Right renal cortex interstitium (tissue), 3 donors: ENCODE data around the gene RIPK4. TPM values are rescaled to one million over a fixed set of nuclear protein-coding genes. Genes with fewer than 3 reads are reported as not detected.

Source experiments
- DNase-seq, 3 donors: peaks; one replicate each; pipeline ENCODE4 v3.0.0-alpha.2; 2013; ENCODE audit warnings: low read depth in 3 of 3, low spot score in 2 of 3
- polyA plus RNA-seq, 3 donors: library from polyadenylated mRNA; unstranded; fragments of 120-200 nt; gene quantifications; one replicate each; pipeline ENCODE4 v1.2.1, GENCODE V29; 2013; ENCODE audit not compliant: insufficient read length in 3 of 3

The RIPK4 gene
- polyA plus RNA-seq, 3 donors: 15.8 to 18.7 (median 15.9) TPM

DNA sequence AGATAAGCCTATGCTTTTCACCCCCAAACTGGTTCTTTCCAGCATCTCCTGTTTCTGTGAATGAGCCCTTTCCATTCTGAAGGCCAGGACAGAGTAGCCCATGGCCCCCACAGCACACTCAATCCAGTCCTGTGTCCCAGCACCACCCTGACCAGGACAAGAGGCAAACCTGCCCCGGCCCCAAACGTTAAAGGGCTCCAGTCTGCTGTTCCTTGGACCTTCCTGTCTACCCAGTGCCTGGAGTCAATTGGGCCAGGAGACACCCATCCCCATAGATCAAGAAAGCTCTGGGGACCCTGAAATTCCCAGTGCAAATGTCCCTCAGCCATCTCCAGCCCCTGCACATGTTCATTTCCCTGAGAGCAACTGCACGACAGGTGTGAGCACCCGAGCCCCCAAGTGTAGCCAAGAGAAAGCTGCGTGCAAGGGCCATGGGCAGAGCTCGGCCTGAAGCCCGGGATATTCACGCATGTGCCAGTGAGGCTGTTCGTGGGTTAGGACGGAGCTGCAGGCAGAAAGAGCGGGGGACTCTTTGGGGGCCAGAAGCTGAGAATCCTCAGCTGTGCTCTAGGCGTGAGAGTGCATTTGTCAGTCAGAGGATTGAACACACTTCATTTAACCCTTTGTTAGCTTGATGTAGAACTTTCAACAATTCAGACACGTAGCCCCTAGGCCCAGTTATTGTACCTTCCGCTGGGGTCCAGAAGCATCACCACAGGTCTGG, 4.2 kb upstream of the RIPK4 start:
- DNase-seq: no peak

DNA sequence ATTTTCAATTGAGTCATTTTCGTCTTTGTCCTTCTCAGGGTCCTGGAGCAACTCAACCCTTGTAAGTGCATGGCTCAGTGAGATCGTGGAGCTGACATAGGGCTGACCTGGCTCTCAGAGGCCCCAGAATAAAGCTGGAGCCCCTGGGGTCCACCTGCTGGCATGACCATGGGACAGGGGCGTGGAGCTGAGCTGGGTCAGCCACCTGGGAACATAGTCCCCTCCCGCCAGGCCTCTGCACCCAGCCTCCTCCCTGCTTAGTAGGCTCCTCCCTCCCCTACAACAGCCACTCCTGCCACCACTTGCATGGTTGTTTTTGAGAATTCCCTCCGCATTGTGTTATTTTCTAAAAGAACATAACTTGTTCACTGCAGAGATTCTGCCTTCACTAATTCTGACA, 3.1 kb upstream of the RIPK4 start:
- DNase-seq: no peak

DNA sequence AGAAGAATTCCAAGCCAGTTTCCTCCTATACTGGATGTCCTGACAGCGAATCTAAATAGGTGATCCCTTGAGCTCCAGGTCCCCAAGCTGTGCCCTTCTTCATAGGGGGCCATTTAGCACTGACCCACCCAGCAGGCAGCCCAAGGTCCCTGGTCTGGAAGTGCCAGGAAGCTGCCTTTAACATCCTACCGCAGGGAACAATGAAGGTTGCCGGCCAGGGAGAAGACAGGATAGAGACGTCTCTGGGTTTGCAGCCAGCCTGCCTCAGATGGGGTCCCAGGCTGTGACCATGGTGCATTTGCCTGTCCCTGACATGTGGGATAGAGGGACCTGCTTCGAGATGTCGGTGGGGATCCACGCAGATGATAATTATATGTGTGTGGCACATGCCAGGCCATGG, 2.7 kb upstream of the RIPK4 start:
- DNase-seq: no peak

DNA sequence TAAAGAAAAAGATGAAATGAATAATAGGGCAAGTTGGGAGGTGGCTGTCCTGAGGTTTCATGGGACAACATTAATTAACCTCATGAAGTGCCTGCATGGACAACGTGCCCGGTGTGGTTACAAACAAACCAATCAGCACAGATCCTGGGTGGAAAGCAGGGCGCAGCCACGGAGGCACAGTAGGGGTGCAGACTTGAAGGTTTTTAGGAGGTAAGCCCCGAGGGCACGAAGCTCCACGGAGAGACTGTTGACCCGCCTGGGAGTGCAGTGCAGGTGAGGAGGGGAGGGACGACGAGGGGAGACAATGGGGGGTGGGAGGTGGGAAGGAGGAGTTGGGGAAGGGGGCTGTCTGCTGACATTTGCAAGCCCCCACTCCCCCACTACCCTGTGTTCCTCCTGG, 2.3 kb upstream of the RIPK4 start:
- no peak for DNase-seq

DNA sequence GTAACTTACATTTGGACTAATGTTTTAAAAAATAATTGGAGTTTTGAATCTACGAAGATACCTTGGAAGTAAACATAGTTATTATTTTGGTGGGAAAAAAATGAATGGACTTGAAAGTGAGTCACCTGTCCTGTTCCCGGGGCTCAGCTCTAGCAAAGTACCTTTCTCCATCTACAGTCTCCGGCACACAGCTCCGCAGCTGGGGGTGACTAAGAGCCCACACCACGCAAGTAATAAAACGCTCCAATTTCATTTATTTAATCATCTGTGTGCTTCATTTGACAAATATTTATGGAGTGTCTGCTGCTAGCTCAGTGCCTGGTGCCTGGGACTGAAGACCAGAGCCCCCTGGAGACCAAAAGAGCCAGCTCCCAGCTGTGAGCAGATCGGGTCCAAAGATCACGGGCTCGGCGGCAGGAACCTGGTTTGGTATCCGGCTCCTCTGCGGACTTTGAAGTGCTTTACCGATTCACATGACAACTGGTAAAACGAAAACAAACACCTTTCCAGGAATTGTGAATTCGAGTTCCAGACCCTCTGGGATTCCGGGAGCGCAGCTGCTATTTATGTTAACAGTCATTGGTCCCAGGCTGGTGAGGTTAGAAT, 1.7 kb upstream of the RIPK4 start:
- no peak for DNase-seq

DNA sequence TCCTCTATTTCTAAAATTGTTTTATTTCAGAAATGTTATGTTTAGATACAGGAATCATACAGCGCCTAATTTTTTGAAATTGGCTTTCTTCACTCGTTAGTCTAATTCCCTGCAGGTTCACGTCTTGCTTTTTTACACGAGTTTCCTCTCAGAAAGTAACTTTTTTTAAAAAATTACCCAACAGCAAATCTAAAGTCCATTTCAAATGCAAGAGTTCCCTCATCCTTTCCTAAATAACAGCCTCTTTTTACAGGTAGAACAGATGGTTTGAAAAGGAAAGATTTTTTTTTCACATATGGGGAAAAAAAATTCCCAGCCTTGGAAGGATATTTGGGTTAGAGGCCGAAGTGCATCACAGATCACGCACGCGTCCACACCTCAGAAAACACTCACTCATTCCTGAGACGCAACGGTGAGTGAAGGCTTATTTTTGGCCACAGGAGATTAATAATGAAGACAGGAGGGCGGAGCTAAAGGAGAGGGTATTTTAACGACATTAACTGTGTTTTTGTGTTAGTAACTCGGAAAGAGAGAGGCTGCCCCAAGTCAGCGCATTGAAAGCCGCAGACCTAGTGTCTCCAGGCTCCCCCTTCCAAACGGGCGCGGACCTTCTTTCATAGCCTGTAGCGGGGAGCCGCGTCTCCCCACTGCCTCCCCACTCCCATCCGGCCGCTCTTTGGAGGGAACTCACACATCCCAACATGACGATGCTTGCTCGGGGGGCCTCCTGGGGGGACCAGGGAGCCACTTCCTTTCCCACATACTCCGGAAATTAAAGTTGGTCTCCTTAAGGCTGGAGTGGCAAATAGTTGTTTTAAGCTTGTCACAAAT, 969 bp upstream of the RIPK4 start:
- DNase-seq: no peak

DNA sequence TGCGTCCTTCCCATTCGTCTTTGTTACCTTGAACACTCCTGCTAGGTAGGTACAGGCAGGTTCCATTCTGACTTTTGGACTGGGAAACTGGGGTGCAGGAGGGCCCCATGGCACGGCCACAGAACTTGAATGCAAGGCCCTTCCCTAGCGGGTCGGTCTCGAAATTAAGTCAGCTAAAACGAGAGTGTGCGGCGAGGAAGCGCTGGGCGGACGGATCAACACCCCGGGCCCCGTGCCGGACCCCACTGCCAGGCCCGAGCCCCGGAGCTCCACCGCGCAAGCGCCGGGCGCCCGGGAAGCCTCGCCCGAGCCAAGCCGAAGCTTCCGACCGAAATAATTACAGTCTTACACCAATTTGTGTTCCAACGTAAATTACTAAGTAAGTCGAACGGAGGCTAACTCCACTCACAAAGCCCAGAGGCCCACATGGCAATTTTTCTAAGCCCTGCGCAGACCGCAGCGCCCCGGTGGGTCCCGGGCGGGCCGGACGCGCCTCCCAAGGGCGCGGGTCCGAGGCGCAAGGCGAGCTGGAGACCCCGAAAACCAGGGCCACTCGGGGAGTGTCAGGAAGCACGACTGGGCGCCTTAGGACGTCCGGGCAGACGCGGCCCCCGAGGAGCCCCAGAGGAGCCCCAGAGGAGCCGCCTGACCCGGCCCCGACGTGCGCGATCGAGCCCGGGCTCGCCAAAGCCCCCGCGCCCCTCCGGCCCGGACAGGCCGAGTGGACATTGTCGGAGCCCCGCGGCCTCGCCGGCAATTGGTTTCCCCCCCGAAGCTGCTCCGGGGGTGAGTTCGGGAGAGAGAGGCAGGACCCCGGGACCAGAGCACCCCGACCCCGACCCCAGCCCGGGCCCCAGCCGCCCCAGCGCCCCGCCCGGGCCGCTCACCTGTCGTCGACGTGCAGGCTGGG, 624 bp downstream of the RIPK4 start:
- no peak for DNase-seq

DNA sequence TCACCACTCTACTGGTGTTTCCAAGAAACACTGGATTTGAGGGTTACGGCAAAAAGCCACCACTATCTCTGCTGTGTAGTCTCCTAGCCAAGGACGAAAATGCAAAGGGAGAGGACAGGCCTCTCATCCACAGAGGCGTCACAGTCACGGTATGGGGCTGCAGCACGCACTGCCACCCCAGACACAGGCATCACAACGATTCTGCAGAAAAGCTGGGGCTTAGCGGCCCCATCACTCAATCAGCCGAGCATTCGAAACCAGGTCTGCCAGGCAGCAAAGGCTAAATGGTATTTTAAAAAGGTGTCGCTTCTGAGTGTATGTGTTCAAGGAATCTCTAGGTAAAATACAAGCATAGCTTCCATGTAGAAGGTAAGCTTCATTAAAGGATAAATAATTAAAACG, 1.4 kb downstream of the RIPK4 start:
- no peak for DNase-seq

DNA sequence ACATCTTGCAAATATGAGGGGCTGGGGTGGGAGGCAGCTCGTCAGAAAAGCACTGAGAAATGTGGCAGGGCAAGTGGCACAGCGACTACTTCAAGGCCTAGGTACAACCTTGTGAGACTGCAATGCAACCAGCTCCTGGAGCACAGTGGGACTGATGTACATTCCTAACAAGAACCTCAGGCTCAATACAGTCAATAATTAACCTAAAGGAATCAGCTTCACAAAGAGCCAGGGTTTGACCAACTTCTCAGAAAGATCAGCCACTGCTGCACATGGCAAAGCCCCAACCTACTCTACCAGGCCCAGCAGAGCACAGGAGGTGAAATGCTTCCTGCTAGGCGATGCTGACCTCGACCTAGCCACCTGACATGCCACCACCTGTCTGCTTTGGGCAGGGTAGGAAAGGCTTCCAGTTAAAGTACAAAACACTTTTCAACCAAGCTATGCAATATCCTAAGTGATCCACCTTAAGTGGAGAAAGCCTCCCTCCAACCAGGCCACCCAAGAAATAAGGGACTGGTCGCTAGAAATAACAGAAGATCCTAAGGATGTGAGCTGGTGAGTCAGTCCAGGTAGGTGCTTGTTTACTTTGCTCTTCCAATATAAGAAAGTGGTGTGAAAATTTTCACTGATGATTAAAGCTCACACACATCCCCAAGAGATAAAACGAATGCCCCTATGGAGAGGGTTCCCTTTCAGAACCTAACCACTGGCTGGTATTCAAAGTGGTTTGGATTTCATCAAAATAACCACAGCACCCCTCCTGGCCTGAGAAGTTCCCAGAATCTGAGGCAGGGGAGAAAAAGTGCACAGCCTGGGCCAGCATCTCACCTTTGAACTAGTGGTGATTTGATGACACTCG, 2.1 kb downstream of the RIPK4 start:
- no peak for DNase-seq

DNA sequence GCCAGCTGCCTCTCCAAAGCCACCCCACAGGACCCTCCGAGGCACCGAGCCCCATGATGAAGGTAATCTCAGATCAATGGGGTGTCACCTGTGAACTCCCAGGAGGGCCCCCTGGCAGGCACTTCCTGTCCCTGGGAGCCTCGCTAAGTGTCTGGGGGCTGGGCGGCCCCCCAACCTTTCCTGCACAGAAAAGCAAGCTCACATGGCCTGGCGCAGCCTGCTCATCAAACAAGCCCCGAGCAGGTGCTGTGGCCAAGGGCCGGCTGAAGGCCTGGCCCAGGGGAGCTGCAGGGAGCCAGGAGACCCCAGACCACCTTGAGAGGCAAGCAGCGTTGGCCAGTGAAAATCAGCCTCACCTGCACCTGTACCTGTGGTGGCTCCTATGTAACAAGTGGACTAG, 2.9 kb downstream of the RIPK4 start:
- DNase-seq: no peak

DNA sequence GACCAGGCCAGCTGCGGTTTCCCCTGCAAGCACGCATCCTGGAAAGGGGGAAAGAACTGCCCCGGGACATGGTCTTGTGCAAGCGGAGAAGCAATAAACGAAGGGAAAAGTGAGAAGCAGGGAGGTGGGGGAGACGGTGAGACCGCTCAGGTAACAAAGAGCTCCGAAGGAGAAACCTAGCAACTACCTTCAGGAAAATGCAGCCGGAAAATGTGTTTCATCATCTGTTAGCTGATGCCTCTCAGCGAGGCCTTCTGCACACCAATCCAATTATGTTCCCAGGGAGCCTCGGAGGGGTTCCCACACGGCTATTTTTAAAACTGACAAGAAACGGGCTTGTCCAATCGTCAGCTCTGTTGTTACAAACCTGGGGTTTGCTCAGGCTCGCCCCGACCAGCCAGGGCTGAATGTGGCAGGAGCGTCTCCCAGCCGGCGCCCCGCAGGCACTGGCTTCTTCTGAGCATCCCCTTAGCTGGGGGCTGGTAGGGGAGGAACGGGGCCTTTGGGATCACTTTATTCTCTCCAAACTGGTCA, 3.4 kb downstream of the RIPK4 start:
- no peak for DNase-seq

DNA sequence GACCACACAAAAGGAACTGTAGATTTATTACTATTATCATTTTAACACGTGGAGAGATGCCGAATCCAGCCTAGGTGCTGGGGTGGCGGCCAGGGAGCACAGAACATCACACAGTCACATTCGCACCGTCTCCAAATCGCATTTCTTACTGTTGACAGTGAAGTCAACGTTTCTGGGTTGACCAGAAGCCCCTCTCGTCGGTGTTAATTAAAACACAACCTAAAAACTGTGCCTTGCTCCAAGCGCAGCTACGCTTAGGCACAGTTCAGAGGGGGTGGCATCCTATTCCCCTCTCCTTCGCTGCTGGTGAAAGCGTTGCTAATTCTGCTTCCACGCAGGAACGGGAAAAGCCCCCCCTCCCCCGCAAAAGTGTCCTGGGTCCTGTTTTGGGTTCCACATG, 4.1 kb downstream of the RIPK4 start:
- DNase-seq: no peak

DNA sequence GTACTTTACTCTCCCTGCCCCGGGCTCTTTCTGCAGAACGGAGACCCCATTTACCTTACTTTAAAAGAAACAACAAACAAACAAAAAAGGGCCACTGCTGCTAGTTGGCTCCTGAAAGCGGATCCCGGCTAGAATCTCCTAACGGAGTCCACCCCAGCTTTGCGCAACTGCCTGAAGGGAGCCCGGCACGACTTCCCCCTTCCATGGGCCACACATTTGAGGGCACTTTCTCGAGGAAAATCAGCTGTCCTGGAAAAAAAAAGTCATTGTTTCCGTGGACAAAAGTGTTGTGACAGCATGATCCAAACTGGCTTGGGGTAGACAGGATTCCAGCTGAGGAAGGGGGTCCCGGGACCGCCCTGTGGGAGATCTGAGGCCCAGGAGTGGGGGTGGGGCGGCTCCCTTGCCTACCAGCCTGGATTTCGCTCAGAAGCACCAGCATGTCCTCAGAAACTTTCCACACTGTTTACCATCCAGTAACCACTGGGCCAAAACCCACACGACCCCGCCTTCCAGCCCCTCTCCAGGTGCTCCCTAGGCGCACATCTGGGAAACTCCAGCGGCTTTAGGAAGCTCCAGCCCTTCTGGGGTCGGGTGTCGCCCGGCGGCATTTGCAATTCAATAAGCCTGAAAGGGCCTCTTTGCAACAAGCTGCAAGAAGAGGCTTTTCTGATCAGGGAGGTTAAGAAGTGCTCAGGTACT, 4.8 kb downstream of the RIPK4 start:
- no peak for DNase-seq

DNA sequence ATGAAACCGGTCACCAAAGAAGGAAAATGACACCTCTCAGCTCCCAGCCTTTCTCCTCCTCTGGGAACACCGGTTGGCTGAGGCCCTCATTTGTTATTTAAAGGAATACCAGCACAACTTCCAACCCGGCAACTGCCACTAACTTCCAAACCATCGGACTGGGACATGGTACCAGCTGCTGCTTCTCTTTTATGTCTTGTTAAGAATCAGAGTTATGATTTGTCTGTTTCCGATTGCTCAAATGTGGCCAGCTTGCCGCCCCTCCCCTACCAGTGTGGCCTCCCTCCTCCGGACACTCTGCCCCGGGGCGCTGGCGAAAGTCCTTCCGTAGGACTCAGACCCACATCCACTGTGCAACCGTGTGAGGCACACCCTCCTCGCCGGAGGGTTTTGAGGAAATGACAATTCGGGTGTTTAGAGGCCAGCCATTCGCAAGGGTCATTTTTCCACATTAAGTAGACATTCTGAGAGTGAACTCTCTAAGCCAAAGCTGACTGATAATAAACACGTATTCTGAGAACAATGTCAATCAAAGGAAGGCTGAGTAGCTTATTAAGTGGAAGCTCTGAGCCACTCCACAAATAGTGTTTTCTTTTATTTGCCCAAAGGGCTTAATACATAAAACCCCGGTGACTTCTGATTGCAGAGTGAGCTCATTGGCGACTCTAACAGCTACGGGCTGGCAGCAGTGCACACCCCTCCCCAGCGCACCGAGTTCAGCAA, 5.5 kb downstream of the RIPK4 start:
- no peak for DNase-seq

DNA sequence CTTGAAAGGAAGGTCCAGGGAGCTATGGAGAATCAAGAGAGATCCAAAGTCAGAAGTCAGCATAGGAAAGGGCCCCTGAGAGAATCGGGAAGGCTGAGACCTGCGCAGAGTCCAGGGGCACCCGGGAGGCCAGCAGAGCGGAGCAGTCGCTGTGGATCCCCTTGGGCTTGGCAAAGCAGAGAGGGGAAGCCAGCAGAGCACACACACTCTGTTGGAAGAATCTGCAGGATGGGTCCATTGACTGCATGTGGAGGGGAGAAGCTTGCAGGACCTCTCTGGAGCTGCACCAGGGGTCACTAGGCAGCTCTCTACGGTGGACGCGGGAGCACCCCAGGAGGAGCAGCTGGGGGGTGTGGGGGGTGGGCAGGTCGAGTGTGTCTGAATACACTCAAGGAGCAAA, 6.4 kb downstream of the RIPK4 start:
- no peak for DNase-seq

DNA sequence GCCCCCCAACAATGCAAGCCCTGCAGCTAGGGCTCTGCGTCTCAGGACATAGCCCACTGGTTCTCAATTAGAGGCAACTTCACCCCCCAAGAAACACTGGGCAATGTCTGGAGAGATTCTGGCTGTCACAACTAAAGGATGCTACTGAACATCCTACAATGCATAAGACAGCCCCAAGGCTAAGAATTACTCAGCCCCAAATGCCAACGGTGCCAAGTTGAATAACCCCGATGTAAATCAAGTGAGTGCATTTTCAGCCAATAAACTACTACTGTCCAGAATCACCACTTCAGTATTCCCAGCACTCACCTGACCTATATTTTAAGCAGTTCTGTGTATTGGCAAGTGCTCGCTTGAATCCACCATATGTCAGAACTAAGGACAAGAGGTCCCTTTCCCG, 6.9 kb downstream of the RIPK4 start:
- DNase-seq: no peak

DNA sequence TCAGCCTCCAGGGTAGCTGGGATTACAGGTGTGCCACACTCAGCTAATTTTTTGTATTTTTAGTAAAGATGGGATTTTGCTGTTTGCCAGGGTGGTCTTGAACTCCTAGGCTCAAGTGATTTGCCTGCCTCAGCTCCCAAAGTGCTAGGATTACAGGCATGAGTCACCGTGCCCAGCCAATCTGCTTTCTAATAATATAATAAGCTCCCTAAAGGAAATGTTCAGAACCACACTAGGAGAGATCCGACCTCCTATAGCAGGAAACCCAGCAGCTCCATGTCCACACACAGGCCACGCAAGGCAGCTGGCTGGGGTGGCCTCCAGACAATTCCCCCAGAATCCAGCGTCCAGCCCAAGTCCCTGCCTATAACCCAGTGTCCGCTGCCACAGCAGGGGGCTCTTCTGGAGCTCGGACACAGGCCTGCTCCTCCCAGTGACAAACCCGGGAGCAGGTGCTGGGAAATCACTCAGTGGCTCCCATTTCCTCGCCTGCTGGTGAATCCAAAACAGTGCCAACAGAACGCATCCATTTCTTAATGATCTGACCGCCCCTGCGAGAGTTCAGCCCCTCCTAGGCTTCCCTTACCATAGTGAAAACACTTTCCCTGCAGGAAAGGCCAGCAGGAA, 7.5 kb downstream of the RIPK4 start:
- no peak for DNase-seq

DNA sequence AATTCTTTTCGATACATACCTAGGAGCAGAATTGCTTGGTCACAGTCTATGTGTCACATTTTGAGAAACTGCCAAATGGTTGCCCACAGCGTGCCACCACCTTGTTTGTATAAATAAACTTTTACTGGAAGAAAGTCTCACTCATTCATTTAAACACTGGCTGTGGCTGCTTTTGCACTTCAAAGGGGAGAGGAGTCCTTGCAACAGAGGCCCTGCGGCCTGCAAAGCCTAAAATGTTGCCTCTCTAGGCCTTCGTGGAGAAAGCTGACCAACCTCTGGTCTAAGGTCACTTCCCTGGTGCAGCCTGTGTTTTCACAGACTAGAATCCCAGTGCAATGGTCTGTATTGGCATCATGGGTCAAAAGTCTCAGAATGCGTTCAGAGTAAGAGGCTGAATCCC, 8.3 kb downstream of the RIPK4 start:
- DNase-seq: no peak
